NCI-H510A treated with DMSO at 0.1 percent for 48 hours (cell line): ENCODE measurements around the gene NPC1.

Source experiments
- DNase-seq: peaks from one replicate; lab custom pipeline; 2025; lab: John Stamatoyannopoulos, UW

NPC1 gene

DNA sequence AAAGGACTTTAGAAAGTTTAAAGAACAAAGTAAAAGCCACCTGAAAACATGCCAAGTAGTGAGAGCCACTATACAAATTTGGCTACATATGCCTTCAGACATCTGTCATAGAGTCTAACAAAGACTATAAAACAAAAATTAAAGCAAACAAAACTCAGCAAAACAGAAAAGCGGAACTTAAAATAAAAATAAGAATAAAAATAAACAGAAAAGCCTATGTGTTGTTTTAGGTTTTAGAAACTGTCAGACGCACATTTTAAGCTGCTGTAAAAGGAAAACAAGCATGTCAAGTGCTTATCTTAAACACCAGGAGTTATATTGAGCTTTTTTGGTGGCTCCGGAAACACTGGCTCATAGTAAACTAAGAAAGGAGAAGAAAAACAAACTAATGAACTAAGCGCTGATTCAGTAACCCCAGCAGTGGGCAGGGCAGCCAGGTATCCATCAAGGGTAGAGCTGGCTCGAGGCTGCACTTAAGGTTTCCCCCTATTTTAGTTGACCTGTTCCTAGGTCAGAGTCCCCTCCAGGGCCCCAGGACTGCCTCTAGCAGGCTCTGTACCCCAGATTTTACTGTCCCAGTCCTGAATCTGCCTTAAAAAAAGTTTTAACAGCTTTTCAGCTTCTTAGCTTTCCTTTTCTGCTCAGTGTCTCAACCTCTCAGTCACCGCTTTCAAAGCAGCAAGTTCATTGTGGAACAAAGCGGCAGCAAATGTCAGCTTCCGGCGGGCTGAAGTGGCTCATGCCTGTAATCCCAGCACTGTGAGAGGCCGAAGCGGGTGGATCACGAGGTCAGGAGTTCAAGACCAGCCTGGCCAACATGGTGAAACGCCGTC, 98.4 kb downstream of the NPC1 start:
- DNase-seq = no peak

GRCh38 chr18:23485386-23485785, 100.9 kb downstream of the NPC1 start:
- DNase-seq = no peak

DNA sequence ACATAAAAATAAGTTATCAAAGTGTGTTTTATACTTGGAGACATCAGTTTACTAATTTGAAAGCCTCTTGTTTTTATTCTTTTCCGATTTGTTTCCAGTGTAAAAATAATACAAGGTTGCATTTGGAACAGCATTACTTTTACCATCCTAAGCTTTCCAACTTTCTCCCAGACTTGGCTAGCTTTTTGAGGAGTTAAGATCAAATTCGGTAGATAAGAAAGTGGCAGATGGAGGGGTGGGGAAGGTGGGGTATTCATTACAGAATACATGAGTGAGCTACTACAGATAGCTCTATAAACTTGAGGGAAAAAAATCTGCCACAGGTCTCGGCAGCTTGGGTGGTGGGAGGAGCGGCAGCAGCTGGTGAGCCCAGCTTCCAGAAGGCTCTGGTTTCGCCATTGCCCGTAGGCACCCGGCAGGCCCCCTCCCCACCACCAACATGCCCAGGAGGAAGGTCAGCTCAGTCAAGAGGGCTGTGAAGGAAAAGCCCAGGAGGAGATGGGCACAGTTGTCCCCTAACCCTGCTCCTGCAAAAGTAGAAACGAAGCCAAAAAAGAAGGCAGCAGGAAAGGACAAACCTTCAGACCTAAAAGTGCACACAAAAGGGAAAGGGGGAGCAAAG, 101.6 kb downstream of the NPC1 start:
- DNase-seq = no peak
